Activated naive CD4-positive, alpha-beta T cell treated with anti-CD3 and anti-CD28 coated beads, Interleukin-2, amount 50 U/mL, for 24 hours (primary cell): ENCODE results near the gene AGBL4.
"Not testable (repeated sequence)": the region's sequence is repeated elsewhere in the genome, so short reads cannot be mapped to it uniquely, and the experiment has no call there.

Experiments used
- H3K27ac Mint-ChIP-seq: one replicate; pipeline ENCODE4 v1.8.0; 2021; ENCODE audit warnings: mild to moderate bottlenecking, mixed read lengths
- H3K27me3 Mint-ChIP-seq: one replicate; pipeline ENCODE4 v1.8.0; 2021; ENCODE audit warnings: mixed read lengths
- H3K36me3 Mint-ChIP-seq: one replicate; pipeline ENCODE4 v1.8.0; 2021; ENCODE audit warnings: mixed read lengths
- H3K4me1 Mint-ChIP-seq: one replicate; pipeline ENCODE4 v1.8.0; 2021; ENCODE audit warnings: mixed read lengths
- H3K4me3 Mint-ChIP-seq: one replicate; pipeline ENCODE4 v1.8.0; 2021; ENCODE audit warnings: mild to moderate bottlenecking, mixed read lengths
- H3K9me3 Mint-ChIP-seq: one replicate; pipeline ENCODE4 v1.8.0; 2021; ENCODE audit warnings: mixed read lengths

Gene AGBL4

DNA sequence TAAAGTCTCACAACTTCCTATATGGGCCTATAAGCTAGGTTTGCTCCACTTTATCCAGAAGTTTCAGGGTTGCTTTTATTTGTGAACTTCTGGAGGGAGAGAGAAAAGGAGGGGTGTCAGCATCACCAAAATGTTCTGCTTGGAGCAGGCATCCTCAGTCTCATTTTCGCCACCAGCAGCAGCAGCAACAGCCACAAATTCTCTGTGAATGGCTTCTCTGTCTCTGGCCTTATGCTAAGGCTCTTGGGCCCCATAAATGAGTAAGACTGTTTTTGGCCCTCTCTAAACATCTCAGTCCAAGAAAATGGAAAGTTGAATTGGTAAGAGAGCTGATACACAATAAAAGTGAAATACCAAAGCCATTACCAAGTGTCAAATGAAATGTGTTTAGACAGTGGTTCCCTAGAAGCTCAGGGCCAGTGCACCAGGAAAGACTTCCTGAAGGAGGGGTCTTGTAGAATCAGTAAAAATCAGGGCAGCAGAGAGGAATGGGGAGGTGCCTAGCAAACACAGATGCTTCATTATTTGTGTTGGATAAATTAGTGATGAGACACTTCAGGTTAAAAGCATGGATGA, 1498.8 kb downstream of the AGBL4 start:
- no peaks in the 10 kb centered on the region for H3K9me3 Mint-ChIP-seq
- H3K27ac Mint-ChIP-seq, result no peak overlapping the region
- no peaks in the 10 kb centered on the region for H3K4me1 Mint-ChIP-seq
- peaks cover 8% of the 10 kb centered on the region for H3K27me3 Mint-ChIP-seq
- no peak overlapping the region for H3K4me3 Mint-ChIP-seq
- no peaks in the 10 kb centered on the region for H3K36me3 Mint-ChIP-seq

DNA sequence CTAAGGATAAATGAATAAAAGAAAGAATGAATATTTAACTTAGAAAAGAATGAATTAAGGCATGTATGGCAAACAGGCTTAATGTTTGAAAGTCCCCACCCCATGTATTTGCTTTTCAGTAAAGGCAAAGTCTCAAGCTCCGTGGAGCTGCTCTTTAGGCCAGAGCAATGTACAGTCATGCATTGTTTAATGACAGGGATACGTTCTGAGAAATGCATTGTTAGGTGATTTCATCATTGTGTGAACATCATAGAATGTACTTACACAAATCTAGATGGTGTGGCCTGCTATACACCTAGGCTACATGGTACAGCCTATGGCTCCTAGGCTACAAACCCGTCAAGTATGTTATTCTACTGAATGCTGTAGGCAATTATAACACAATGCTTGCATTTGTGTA, 1500.2 kb downstream of the AGBL4 start:
- Mint-ChIP-seq H3K27ac (no peak overlapping the region), H3K27me3 (peaks cover 10% of the 10 kb centered on the region), H3K4me1 (no peaks in the 10 kb centered on the region), H3K9me3 (no peaks in the 10 kb centered on the region), H3K36me3 (no peaks in the 10 kb centered on the region), H3K4me3 (no peak overlapping the region)

DNA sequence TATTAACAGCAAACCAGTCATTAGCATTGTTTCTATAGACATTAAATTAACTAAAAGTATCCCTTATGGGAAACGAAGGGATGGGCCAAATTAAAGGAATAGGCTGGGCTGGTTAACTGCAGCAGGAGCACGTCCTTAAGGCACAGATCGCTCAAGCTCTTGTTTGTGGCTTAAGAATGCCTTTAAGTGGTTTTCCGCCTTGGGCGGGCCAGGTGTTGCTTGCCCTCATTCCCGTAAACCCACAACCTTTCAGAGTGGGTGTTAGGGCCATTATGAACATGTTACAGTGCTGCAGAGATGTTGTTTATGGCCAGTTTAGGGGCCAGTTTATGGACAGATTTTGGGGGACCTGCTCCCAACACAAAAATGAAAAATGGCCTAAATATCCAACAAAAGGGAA, 1503.9 kb downstream of the AGBL4 start:
- H3K4me3 Mint-ChIP-seq, H3K4me1 Mint-ChIP-seq, H3K9me3 Mint-ChIP-seq: not testable (repeated sequence)

DNA sequence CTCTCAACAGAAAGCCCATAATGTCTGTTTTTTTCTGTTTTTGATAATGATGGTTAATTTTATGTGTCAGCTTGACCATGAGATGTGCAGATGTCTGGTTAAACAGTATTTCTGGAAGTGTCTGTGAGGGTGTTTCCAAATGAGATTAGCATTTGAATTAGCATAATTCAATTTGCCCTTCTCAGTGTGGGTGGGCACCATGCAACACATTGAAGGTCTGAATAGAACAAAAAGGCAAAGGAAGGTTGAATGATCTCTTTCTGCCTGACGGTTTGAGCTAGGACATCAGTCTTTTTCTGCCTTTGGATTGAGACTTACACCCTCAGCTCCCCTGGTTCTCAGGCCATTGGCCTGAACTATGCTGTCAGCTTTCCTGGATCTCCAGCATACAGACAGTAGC, 1516.9 kb downstream of the AGBL4 start:
- no peaks in the 10 kb centered on the region for H3K9me3 Mint-ChIP-seq
- H3K36me3 Mint-ChIP-seq, result no peaks in the 10 kb centered on the region
- H3K27ac Mint-ChIP-seq, result no peak overlapping the region
- no peaks in the 10 kb centered on the region for H3K27me3 Mint-ChIP-seq
- H3K4me3 Mint-ChIP-seq, result no peak overlapping the region
- no peaks in the 10 kb centered on the region for H3K4me1 Mint-ChIP-seq

More for the DNA sequence above, 1503.9 kb downstream of the AGBL4 start:
- not testable (repeated sequence) for H3K27ac Mint-ChIP-seq, H3K27me3 Mint-ChIP-seq, H3K36me3 Mint-ChIP-seq

DNA sequence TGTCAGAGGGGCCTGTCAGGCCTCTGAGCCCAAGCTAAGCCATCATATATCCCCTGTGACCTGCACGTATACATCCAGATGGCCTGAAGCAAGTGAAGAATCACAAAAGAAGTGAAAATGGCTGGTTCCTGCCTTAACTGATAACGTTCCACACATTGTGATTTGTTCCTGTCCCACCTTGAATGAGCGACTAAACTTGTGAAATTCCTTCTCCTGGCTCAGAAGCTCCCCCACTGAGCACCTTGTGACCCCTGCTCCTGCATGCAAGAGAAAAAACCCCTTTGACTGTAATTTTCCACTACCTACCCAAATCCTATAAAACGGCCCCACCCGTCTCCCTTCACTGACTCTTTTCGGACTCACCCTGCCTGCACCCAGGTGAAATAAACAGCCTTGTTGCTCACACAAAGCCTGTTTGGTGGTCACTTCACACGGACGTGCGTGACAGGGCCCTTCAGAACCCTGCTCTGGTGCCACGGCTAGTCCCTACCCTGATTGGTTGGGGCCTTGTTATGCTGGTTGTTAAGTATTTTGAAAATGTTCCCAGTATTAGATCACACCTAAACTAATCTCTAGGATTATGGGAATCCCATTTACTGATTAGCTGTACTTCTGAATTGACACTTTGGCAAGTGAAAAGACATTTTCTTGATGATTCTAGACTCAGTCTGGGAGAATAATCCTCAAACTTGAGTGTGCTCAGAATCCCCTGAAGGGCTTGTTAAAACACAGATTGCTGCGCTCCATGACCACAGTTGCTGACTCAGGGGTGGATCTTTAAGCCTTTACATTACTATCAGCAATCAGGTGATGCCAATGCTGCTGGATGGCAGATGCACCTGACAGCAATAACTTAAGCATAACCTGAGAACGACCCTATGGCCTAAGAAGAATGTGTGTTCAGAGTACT, 1523.0 kb downstream of the AGBL4 start:
- H3K36me3 Mint-ChIP-seq, result no peaks in the 10 kb centered on the region
- H3K27me3 Mint-ChIP-seq, result no peaks in the 10 kb centered on the region
- H3K4me1 Mint-ChIP-seq, result peaks cover 6% of the 10 kb centered on the region
- no peak overlapping the region for H3K27ac Mint-ChIP-seq
- H3K4me3 Mint-ChIP-seq, result no peak overlapping the region
- H3K9me3 Mint-ChIP-seq, result no peaks in the 10 kb centered on the region

DNA sequence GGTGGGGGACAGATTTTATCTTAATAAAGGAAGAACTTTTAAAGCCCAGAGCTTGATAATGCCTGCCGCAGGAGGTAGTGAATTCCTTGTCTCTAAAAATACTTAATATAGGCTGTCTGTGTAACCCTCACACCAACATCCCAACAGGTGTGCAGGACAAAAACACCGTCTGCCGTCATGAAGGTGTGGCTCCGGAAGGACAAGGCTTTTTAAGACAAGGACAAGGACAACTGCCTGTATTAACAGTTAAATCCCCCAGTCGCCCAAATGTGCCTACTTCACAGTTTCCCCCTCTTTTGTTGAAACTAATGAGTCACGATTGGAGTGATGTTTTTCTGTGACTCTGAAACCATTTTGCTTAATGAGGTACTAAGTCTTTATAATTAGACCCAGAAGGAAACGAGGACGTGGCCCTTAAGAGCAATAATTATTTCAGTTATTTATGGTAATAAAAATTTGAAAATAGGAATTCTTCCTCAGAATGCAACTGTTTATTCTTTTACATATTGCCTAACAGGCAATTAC, 1524.5 kb downstream of the AGBL4 start:
- Mint-ChIP-seq H3K27me3 (no peaks in the 10 kb centered on the region), H3K27ac (no peak overlapping the region), H3K4me3 (no peak overlapping the region), H3K4me1 (peaks cover 6% of the 10 kb centered on the region), H3K36me3 (no peaks in the 10 kb centered on the region), H3K9me3 (no peaks in the 10 kb centered on the region)

DNA sequence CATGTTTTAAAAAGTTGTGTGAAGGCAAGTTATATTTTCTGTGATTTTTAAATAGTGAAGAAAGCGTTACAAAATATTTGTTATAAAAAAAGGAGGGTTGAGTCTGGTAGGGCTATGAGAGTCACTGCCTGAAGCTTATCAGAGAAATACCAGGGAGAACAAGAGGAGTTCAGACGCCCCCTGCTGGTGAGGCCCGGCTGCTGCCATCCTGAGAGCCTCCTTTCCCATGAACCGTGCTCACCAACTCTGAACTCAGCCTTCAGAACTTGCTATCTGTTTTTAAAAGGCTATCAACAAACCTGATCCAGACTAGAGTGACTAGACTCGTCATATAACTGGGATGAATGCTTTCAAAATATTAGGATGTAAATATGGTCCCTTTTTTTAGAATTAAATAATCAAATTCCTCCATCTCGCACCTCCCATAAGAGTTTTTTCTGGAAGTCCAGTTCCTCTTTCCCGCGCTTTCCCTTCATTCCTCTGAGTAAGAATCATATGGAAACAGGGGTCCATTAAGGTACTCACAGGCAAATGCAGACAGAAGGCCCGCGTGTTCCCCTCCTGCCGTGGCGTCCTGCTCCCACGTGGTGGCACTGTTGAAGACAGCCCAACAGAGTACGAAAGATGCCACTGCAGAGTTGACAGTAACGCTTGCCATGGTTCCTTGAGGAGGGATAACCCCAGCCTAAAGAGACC, 1525.5 kb downstream of the AGBL4 start:
- Mint-ChIP-seq H3K4me3 (no peak overlapping the region), H3K27me3 (no peaks in the 10 kb centered on the region), H3K9me3 (no peaks in the 10 kb centered on the region), H3K36me3 (no peaks in the 10 kb centered on the region), H3K27ac (no peak overlapping the region), H3K4me1 (peaks cover 6% of the 10 kb centered on the region)

DNA sequence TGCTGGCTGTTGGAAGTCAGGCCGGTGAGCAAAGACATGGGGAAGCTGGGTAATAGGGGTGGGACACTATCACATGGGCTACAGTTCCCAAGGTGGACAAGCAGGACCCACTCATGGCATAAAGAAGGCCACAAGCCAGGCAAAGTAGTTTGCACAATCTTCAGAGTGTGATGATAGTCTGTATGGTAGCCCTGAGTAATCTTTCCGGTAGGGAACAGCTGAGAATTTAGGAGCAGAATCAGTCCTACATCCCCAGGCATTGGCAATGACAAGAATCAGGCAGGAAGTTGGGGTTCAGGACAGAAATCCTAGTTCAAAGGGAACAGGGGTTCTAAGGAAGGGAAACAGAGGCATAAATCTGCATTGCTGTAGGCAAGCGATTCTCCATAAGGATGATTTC, 1527.8 kb downstream of the AGBL4 start:
- H3K36me3 Mint-ChIP-seq, result no peaks in the 10 kb centered on the region
- H3K27me3 Mint-ChIP-seq, result no peaks in the 10 kb centered on the region
- H3K4me3 Mint-ChIP-seq, result no peak overlapping the region
- H3K4me1 Mint-ChIP-seq, result peaks cover 6% of the 10 kb centered on the region
- H3K9me3 Mint-ChIP-seq, result no peaks in the 10 kb centered on the region
- no peak overlapping the region for H3K27ac Mint-ChIP-seq

DNA sequence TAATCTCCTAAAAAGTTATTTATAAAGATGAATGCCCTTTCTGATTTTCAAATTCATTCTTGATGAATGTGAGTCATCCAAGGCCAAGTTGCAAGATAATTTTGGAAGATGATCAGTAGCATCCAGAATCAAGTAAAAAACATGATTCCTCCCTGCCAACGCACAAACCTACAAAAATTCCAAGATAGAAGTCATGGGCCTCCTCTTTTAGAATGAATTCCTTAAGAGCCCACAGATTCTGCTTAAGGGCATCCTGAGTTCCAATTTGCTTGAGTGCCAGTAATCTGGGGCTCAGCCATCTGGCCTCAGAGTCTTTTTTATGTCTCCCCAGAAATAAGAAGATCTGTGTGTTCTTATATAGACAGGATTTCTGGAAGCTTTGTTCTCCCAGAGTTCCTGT, 1528.6 kb downstream of the AGBL4 start:
- Mint-ChIP-seq H3K27ac (no peak overlapping the region), H3K4me3 (no peak overlapping the region), H3K36me3 (no peaks in the 10 kb centered on the region), H3K27me3 (no peaks in the 10 kb centered on the region), H3K4me1 (peaks cover 6% of the 10 kb centered on the region), H3K9me3 (no peaks in the 10 kb centered on the region)

DNA sequence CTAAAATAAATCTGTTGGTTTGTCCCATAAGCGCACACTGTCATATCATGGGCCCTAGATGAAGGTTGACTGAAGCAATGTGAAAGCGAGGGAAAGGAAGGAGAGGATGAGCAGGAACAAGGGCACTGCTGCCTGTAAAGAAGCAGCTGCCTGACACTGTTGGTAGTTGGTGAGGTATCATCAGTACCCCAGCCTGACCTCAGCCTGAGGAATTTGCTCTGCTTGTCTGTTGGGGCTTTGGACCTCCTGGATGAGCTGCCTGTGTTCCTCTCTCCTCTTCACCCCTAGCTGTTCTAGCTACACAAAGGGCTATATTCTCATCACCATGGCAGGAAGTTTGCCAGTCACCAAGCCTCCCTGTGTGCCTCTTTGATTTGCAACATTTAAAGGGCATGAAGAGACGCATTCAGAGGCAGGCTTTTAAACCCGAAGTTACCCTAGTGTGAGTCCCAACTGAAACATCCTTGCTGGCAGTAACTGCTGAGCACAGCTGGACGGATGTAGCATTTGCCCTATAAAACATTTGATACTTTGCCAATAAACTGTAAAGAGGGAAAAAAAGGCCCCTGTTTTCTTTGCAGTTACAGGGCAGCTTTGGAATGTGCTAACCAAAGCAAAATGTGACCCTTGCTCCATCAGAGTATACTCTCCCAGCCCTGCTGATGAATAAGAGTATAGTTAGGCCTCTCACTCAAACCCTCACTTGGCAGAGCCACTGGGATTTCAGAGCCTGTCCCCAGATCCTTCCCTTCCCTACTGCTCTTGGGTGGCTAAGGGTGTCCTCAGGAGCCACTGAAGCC, 1529.6 kb downstream of the AGBL4 start:
- H3K4me1 Mint-ChIP-seq, result peaks cover 6% of the 10 kb centered on the region
- H3K36me3 Mint-ChIP-seq, result no peaks in the 10 kb centered on the region
- H3K9me3 Mint-ChIP-seq, result no peaks in the 10 kb centered on the region
- no peaks in the 10 kb centered on the region for H3K27me3 Mint-ChIP-seq
- H3K4me3 Mint-ChIP-seq, result no peak overlapping the region
- no peak overlapping the region for H3K27ac Mint-ChIP-seq

DNA sequence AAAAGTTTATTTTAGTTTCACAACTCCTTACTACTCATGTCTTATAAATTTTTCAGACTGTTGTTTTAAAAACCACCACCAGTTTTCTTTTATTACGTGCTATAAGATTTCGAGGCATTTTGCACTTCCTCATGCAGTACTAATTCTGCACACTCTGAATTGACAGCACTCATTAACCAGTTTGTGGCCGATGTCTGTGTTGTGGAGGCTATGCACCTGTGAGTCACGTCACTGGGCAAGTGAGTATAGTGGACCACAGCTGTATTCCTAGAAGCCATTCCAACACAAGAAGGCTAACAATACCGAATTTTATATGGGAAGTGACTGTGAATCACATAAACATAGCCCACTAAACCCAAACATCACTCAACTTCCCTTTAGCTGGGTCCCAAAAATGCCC, 1530.7 kb downstream of the AGBL4 start:
- Mint-ChIP-seq H3K27me3 (no peaks in the 10 kb centered on the region), H3K4me1 (peaks cover under 1% of the 10 kb centered on the region), H3K9me3 (no peaks in the 10 kb centered on the region), H3K27ac (no peak overlapping the region), H3K4me3 (no peak overlapping the region), H3K36me3 (no peaks in the 10 kb centered on the region)

DNA sequence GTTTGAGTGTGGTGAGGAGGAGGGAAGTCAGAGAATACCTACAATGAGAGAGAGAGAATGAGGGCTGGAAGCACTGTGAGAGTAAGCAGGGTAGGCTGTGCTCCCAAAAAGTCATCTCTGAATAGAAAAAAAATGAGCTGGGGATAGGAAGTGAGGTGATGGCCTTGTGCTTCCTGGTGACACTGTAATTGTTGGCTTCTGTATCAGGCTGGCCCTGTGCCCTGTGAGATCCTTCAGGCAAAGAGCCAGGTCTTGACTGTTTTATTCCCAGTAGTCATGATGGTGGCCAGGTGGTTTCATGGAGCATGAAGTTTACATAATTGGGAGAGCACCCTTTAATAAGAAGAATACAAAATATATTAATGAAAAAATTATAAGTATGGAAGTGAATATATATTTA, 1531.4 kb downstream of the AGBL4 start:
- no peaks in the 10 kb centered on the region for H3K27me3 Mint-ChIP-seq
- no peaks in the 10 kb centered on the region for H3K36me3 Mint-ChIP-seq
- no peaks in the 10 kb centered on the region for H3K4me1 Mint-ChIP-seq
- no peak overlapping the region for H3K27ac Mint-ChIP-seq
- H3K9me3 Mint-ChIP-seq, result no peaks in the 10 kb centered on the region
- H3K4me3 Mint-ChIP-seq, result no peak overlapping the region

DNA sequence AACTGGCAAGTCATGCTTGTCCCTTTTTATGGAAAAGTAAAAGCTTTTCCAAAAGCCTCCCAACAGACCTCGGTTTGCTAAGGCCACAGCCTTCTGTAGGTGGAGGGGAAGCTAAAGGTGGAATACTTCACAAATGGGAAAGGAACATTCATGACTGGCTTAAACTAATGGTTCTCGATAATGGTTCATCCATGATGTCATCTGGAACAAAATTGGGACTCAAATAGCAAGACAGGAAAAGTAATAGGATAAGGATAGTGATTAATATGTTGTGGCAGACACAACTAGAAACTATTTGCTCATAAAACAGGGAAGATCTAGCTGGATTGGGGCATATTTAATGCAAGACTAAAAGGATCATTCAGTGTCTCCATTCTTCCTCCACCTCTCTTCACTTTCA, 1535.0 kb downstream of the AGBL4 start:
- H3K36me3 Mint-ChIP-seq, result no peaks in the 10 kb centered on the region
- H3K4me3 Mint-ChIP-seq, result no peak overlapping the region
- no peaks in the 10 kb centered on the region for H3K4me1 Mint-ChIP-seq
- no peaks in the 10 kb centered on the region for H3K9me3 Mint-ChIP-seq
- H3K27ac Mint-ChIP-seq, result no peak overlapping the region
- no peaks in the 10 kb centered on the region for H3K27me3 Mint-ChIP-seq
